WTC11 (cell line): ENCODE results near the gene BNIPL. TPM values are rescaled to one million over a fixed set of nuclear protein-coding genes. Genes with fewer than 3 reads are reported as not detected.
A peak's percentile ranks its signal among the peaks of the same experiment; 100 is the strongest.

ENCODE experiments used
- ATAC-seq: fragments of 200-7000 bp; cut with Tn5 transposase; 2 replicates; pipeline ENCODE4 v1.10.0; 2021; ENCODE audit warnings: mild to moderate bottlenecking, moderate library complexity
- CTCF ChIA-PET: fragments of 300-600 bp; sonication (Branson Sonifier 250); formaldehyde crosslinking; loops from one replicate; lab custom pipeline; 2021; ENCODE audit warnings: antibody characterized with exemption; lab: Charles Lee
- POLR2A ChIA-PET: fragments of 350-600 bp; sonication (Branson Sonifier 250); formaldehyde crosslinking; loops from one replicate; lab custom pipeline; 2021; ENCODE audit warnings: antibody characterized with exemption; lab: Charles Lee
- DNase-seq: peaks from one replicate; pipeline ENCODE4 v3.0.0; 2021; ENCODE audit warnings: low spot score
- H3K27ac Mint-ChIP-seq: 2 replicates; pipeline ENCODE4 v1.8.0; 2021; ENCODE audit warnings: mixed read lengths
- H3K27me3 Mint-ChIP-seq: 2 replicates; pipeline ENCODE4 v1.8.0; 2021; ENCODE audit warnings: low read depth, mild to moderate bottlenecking, moderate library complexity, mixed read lengths
- H3K36me3 Mint-ChIP-seq: 2 replicates; pipeline ENCODE4 v1.8.0; 2021; ENCODE audit warnings: mixed read lengths
- H3K4me1 Mint-ChIP-seq: 2 replicates; pipeline ENCODE4 v1.8.0; 2022; ENCODE audit warnings: mixed read lengths
- H3K4me3 Mint-ChIP-seq: 2 replicates; pipeline ENCODE4 v1.8.0; 2021; ENCODE audit warnings: mild to moderate bottlenecking, moderate library complexity, mixed read lengths
- H3K9me3 Mint-ChIP-seq: 2 replicates; pipeline ENCODE4 v1.8.0; 2021; ENCODE audit warnings: mixed read lengths
- CDX4 ChIP-seq: fragments of 250-450 bp; sonication (Bioruptor Pico); IDR thresholded peaks from 2 replicates; pipeline ENCODE4 v1.9.0; 2021; ENCODE audit warnings: moderate library complexity, mild to moderate bottlenecking, inconsistent platforms, borderline replicate concordance
- CREM ChIP-seq: sonication (generic); formaldehyde crosslinking; IDR thresholded peaks from 2 replicates; pipeline ENCODE4 v1.8.1; 2022; ENCODE audit warnings: mild to moderate bottlenecking, missing genetic modification reagents, moderate library complexity
- E2F4 ChIP-seq: sonication (generic); formaldehyde crosslinking; IDR thresholded peaks from 2 replicates; pipeline ENCODE4 v1.8.1; 2022; ENCODE audit warnings: low read depth, mild to moderate bottlenecking, moderate library complexity, missing genetic modification reagents, borderline replicate concordance
- ETV6 ChIP-seq: sonication (generic); formaldehyde crosslinking; IDR thresholded peaks from 2 replicates; pipeline ENCODE4 v1.8.1; 2022; ENCODE audit warnings: mild to moderate bottlenecking, missing genetic modification reagents
- FOXK1 ChIP-seq: sonication (generic); formaldehyde crosslinking; IDR thresholded peaks from 2 replicates; pipeline ENCODE4 v1.8.0; 2022; ENCODE audit warnings: mild to moderate bottlenecking, moderate library complexity, missing genetic modification reagents
- FOXP1 ChIP-seq: sonication (generic); formaldehyde crosslinking; IDR thresholded peaks from 2 replicates; pipeline ENCODE4 v1.8.0; 2022; ENCODE audit warnings: missing genetic modification reagents, mild to moderate bottlenecking, moderate library complexity, borderline replicate concordance
- HMGXB4 ChIP-seq: sonication (generic); formaldehyde crosslinking; IDR thresholded peaks from 2 replicates; pipeline ENCODE4 v1.8.1; 2023; ENCODE audit warnings: mild to moderate bottlenecking, moderate library complexity, missing genetic modification reagents
- JUN ChIP-seq: sonication (generic); formaldehyde crosslinking; IDR thresholded peaks from 2 replicates; pipeline ENCODE4 v1.8.0; 2023; ENCODE audit warnings: mild to moderate bottlenecking, missing genetic modification reagents
- KAT7 ChIP-seq: sonication (generic); formaldehyde crosslinking; IDR thresholded peaks from 2 replicates; pipeline ENCODE4 v1.8.1; 2023; ENCODE audit warnings: missing genetic modification reagents, mild to moderate bottlenecking, borderline replicate concordance
- MAX ChIP-seq: sonication (generic); formaldehyde crosslinking; IDR thresholded peaks from 2 replicates; pipeline ENCODE4 v1.8.0; 2022; ENCODE audit warnings: mild to moderate bottlenecking, missing genetic modification reagents
- MYBL2 ChIP-seq: sonication (generic); formaldehyde crosslinking; IDR thresholded peaks from 2 replicates; pipeline ENCODE4 v1.8.1; 2023; ENCODE audit warnings: mild to moderate bottlenecking, moderate library complexity, missing genetic modification reagents
- NFE2L1 ChIP-seq: sonication (generic); formaldehyde crosslinking; IDR thresholded peaks from 2 replicates; pipeline ENCODE4 v1.8.1; 2023; ENCODE audit warnings: missing genetic modification reagents
- NR3C1 ChIP-seq: sonication (generic); formaldehyde crosslinking; conservative IDR thresholded peaks from 2 replicates; pipeline ENCODE4 v1.8.1; 2023; ENCODE audit warnings: low read depth, mild to moderate bottlenecking, missing genetic modification reagents
- PRDM15 ChIP-seq: sonication (generic); formaldehyde crosslinking; IDR thresholded peaks from 2 replicates; pipeline ENCODE4 v1.8.0; 2022; ENCODE audit warnings: missing genetic modification reagents
- SMAD4 ChIP-seq: sonication (generic); formaldehyde crosslinking; IDR thresholded peaks from 2 replicates; pipeline ENCODE4 v1.8.0; 2022; ENCODE audit warnings: mild to moderate bottlenecking, missing genetic modification reagents
- SP1 ChIP-seq: sonication (generic); formaldehyde crosslinking; conservative IDR thresholded peaks from 2 replicates; pipeline ENCODE4 v1.8.1; 2022; ENCODE audit warnings: missing genetic modification reagents
- STAT6 ChIP-seq: sonication (generic); formaldehyde crosslinking; conservative IDR thresholded peaks from 2 replicates; pipeline ENCODE4 v1.8.1; 2023; ENCODE audit warnings: mild to moderate bottlenecking, low read depth, missing genetic modification reagents, moderate library complexity
- TEAD1 ChIP-seq: sonication (generic); formaldehyde crosslinking; IDR thresholded peaks from 2 replicates; pipeline ENCODE4 v1.8.0; 2022; ENCODE audit warnings: mild to moderate bottlenecking, missing genetic modification reagents
- TEAD4 ChIP-seq: sonication (generic); formaldehyde crosslinking; IDR thresholded peaks from 2 replicates; pipeline ENCODE4 v1.8.0; 2022; ENCODE audit warnings: mild to moderate bottlenecking, missing genetic modification reagents
- ZNF121 ChIP-seq: sonication (generic); formaldehyde crosslinking; IDR thresholded peaks from 2 replicates; pipeline ENCODE4 v1.8.0; 2023; ENCODE audit warnings: missing genetic modification reagents
- ZNF263 ChIP-seq: sonication (generic); formaldehyde crosslinking; IDR thresholded peaks from 2 replicates; pipeline ENCODE4 v1.8.1; 2022; ENCODE audit warnings: low read depth, mild to moderate bottlenecking, moderate library complexity, missing genetic modification reagents
- ZNF423 ChIP-seq: fragments of 250-450 bp; sonication (Bioruptor Pico); IDR thresholded peaks from 2 replicates; pipeline ENCODE4 v2.1.2; 2022; ENCODE audit warnings: mild to moderate bottlenecking, moderate library complexity
- total RNA-seq: library from RNA; stranded (reverse); gene quantifications from 3 replicates; pipeline ENCODE4 v1.2.3, GENCODE V29; 2021

The BNIPL gene
- total RNA-seq, 1 experiment from 2014 or later = 3.8 TPM

- TF ChIP-seq KAT7 (CRISPR knock-in tag) (no peak), CDX4 (CRISPR knock-in tag) (no peak), MAX (no peak), CREM (CRISPR knock-in tag) (no peak), TEAD4 (no peak), STAT6 (CRISPR knock-in tag) (no peak)
- TF ChIP-seq, all 79 proteins: peak for 0
Observed at GRCh38 chr1:151069103-151069486, 32.7 kb downstream of the BNIPL start (continued).

GRCh38 chr1:151070474-151071276, 34.3 kb downstream of the BNIPL start, which contains the start of gene GABPB2:
GABPB2 (plus strand) TSS chr1:151070761; CDS start chr1:151088190, 17,429 bp downstream.
- H3K4me3 Mint-ChIP-seq = peak within 1 kb of the TSS; percentile 94
- ATAC-seq (peak; percentile 90), DNase-seq (peak; percentile 93)
- H3K27ac Mint-ChIP-seq = peak within 1 kb of the TSS; percentile 100
- no peaks in the 10 kb centered on the region for H3K9me3 Mint-ChIP-seq
- peaks cover 10% of the 10 kb centered on the region for H3K4me1 Mint-ChIP-seq
- CTCF ChIA-PET = interaction anchor here (0.6 to 3.0 kb wide), 31 partner anchors 11 to 373 kb away, joined by 3 to 39 read pairs (median 5); partner anchors contain the start of genes ANXA9, BNIPL, C1orf56 and CDC42SE1
- POLR2A ChIA-PET = interaction anchor here (0.5 to 1.6 kb wide), 8 partner anchors 9 to 847 kb away, joined by 3 to 13 read pairs (median 5); partner anchors contain the start of genes CDC42SE1, MINDY1 and MLLT11
- H3K27me3 Mint-ChIP-seq = no peaks in the 10 kb centered on the region
- peaks cover 11% of the 10 kb centered on the region for H3K36me3 Mint-ChIP-seq
- TF ChIP-seq ZNF423 (CRISPR knock-in tag) (no peak), E2F4 (peak; percentile 84; the same call in 1 of the 2 replicates), NR3C1 (CRISPR knock-in tag) (0 out of 2 replicates have a peak, but pooled peaks have one; percentile 60), ZNF263 (CRISPR knock-in tag) (peak; percentile 72; the same call in 1 of the 2 replicates), TEAD1 (peak; percentile 67), SMAD4 (CRISPR knock-in tag) (peak; percentile 16; the same call in 1 of the 2 replicates), HMGXB4 (peak; percentile 67), ZNF121 (CRISPR knock-in tag) (0 out of 2 replicates have a peak, but pooled peaks have one; percentile 23), PRDM15 (CRISPR knock-in tag) (peak; percentile 93), FOXK1 (CRISPR knock-in tag) (peak; percentile 19; the same call in 1 of the 2 replicates), JUN (CRISPR knock-in tag) (peak; percentile 72), ETV6 (peak; percentile 38; the same call in 1 of the 2 replicates), NFE2L1 (peak; percentile 66; the same call in 1 of the 2 replicates), SP1 (peak; percentile 20; the same call in 1 of the 2 replicates), FOXP1 (peak; percentile 82; the same call in 1 of the 2 replicates), MAX (peak; percentile 87), MYBL2 (peak; percentile 44; the same call in 1 of the 2 replicates), CREM (CRISPR knock-in tag) (peak; percentile 86; the same call in 1 of the 2 replicates)
